Measurements from ENCODE around the gene PODXL2.
"Not testable (repeated sequence)": the region's sequence is repeated elsewhere in the genome, so short reads cannot be mapped to it uniquely, and the experiment has no call there.

The PODXL2 gene

GRCh38 chr3:127699416-127700300 is 70.7 kb downstream of the PODXL2 start:
- Histone ChIP-seq H3K9me3 (ENCODE audit: low read length) (no peaks in the 10 kb centered on the region), H3K4me1 (ENCODE audit: insufficient read depth, low read length) (peaks cover 55% of the 10 kb centered on the region), H3K36me3 (ENCODE audit: insufficient read depth, low read length) (no peaks in the 10 kb centered on the region), H3K27ac (ENCODE audit: low read depth, low read length) (no peak overlapping the region), H3K4me3 (ENCODE audit: low read depth in 1 of 2, low read length in 2 of 2) (no peak overlapping the region), H3K27me3 (ENCODE audit: control insufficient read depth in 1 of 2, insufficient read depth in 2 of 2, low read length in 2 of 2) (no peaks in the 10 kb centered on the region), H3K9ac (ENCODE audit: low read length) (no peak overlapping the region)

GRCh38 chr3:127700406-127700805 is 71.4 kb downstream of the PODXL2 start:
- H3K36me3 ChIP-seq (ENCODE audit: insufficient read depth, low read length): no peaks in the 10 kb centered on the region
- H3K9me3 ChIP-seq (ENCODE audit: low read length): no peaks in the 10 kb centered on the region
- H3K4me1 ChIP-seq (ENCODE audit: insufficient read depth, low read length): peaks cover 55% of the 10 kb centered on the region
- no peak overlapping the region for H3K4me3 ChIP-seq (ENCODE audit: low read depth in 1 of 2, low read length in 2 of 2)
- no peak overlapping the region for H3K27ac ChIP-seq (ENCODE audit: low read depth, low read length)
- no peak overlapping the region for H3K9ac ChIP-seq (ENCODE audit: low read length)
- no peaks in the 10 kb centered on the region for H3K27me3 ChIP-seq (ENCODE audit: control insufficient read depth in 1 of 2, insufficient read depth in 2 of 2, low read length in 2 of 2)

GRCh38 chr3:127701280-127701911 is 72.4 kb downstream of the PODXL2 start:
- no peaks in the 10 kb centered on the region for H3K36me3 ChIP-seq (ENCODE audit: insufficient read depth, low read length)

GRCh38 chr3:127702151-127702578 is 73.2 kb downstream of the PODXL2 start:
- H3K9ac ChIP-seq (ENCODE audit: low read length): no peak overlapping the region
- H3K36me3 ChIP-seq (ENCODE audit: insufficient read depth, low read length): no peaks in the 10 kb centered on the region
- H3K4me1 ChIP-seq (ENCODE audit: insufficient read depth, low read length): peaks cover 43% of the 10 kb centered on the region
- no peak overlapping the region for H3K4me3 ChIP-seq (ENCODE audit: low read depth in 1 of 2, low read length in 2 of 2)
- H3K9me3 ChIP-seq (ENCODE audit: low read length): no peaks in the 10 kb centered on the region
- H3K27ac ChIP-seq (ENCODE audit: low read depth, low read length): no peak overlapping the region
- no peaks in the 10 kb centered on the region for H3K27me3 ChIP-seq (ENCODE audit: control insufficient read depth in 1 of 2, insufficient read depth in 2 of 2, low read length in 2 of 2)

More at GRCh38 chr3:127701280-127701911, 72.4 kb downstream of the PODXL2 start:
- Histone ChIP-seq H3K27me3 (ENCODE audit: control insufficient read depth in 1 of 2, insufficient read depth in 2 of 2, low read length in 2 of 2) (no peaks in the 10 kb centered on the region), H3K4me1 (ENCODE audit: insufficient read depth, low read length) (peaks cover 51% of the 10 kb centered on the region), H3K9ac (ENCODE audit: low read length) (no peak overlapping the region), H3K27ac (ENCODE audit: low read depth, low read length) (no peak overlapping the region), H3K9me3 (ENCODE audit: low read length) (no peaks in the 10 kb centered on the region), H3K4me3 (ENCODE audit: low read depth in 1 of 2, low read length in 2 of 2) (no peak overlapping the region)

GRCh38 chr3:127704840-127705239 is 75.9 kb downstream of the PODXL2 start:
- H3K4me1 ChIP-seq (ENCODE audit: insufficient read depth, low read length): peaks cover 40% of the 10 kb centered on the region
- not testable (repeated sequence) for H3K4me3 ChIP-seq (ENCODE audit: low read depth in 1 of 2, low read length in 2 of 2); H3K27me3 ChIP-seq (ENCODE audit: control insufficient read depth in 1 of 2, insufficient read depth in 2 of 2, low read length in 2 of 2); H3K36me3 ChIP-seq (ENCODE audit: insufficient read depth, low read length); H3K9me3 ChIP-seq (ENCODE audit: low read length); H3K9ac ChIP-seq (ENCODE audit: low read length); H3K27ac ChIP-seq (ENCODE audit: low read depth, low read length)

- no peak overlapping the region for H3K9ac ChIP-seq (ENCODE audit: low read length)
- no peaks in the 10 kb centered on the region for H3K9me3 ChIP-seq (ENCODE audit: low read length)
- no peak overlapping the region for H3K4me3 ChIP-seq (ENCODE audit: low read depth in 1 of 2, low read length in 2 of 2)
- H3K4me1 ChIP-seq (ENCODE audit: insufficient read depth, low read length): peaks cover 46% of the 10 kb centered on the region
- no peaks in the 10 kb centered on the region for H3K27me3 ChIP-seq (ENCODE audit: control insufficient read depth in 1 of 2, insufficient read depth in 2 of 2, low read length in 2 of 2)
- H3K36me3 ChIP-seq (ENCODE audit: insufficient read depth, low read length): peaks cover 6% of the 10 kb centered on the region
- H3K27ac ChIP-seq (ENCODE audit: low read depth, low read length): peak overlapping the region; percentile 27
These were observed 77.3 kb downstream of the PODXL2 start for GRCh38 chr3:127706312-127706711.

GRCh38 chr3:127706785-127707351 is 77.9 kb downstream of the PODXL2 start:
- Histone ChIP-seq H3K9ac (ENCODE audit: low read length) (no peak overlapping the region), H3K9me3 (ENCODE audit: low read length) (no peaks in the 10 kb centered on the region), H3K4me1 (ENCODE audit: insufficient read depth, low read length) (peaks cover 44% of the 10 kb centered on the region), H3K4me3 (ENCODE audit: low read depth in 1 of 2, low read length in 2 of 2) (no peak overlapping the region), H3K36me3 (ENCODE audit: insufficient read depth, low read length) (peaks cover 6% of the 10 kb centered on the region), H3K27ac (ENCODE audit: low read depth, low read length) (no peak overlapping the region), H3K27me3 (ENCODE audit: control insufficient read depth in 1 of 2, insufficient read depth in 2 of 2, low read length in 2 of 2) (no peaks in the 10 kb centered on the region)

GRCh38 chr3:127707851-127708411 is 78.9 kb downstream of the PODXL2 start:
- peaks cover 6% of the 10 kb centered on the region for H3K36me3 ChIP-seq (ENCODE audit: insufficient read depth, low read length)
- H3K4me1 ChIP-seq (ENCODE audit: insufficient read depth, low read length): peaks cover 41% of the 10 kb centered on the region
- H3K4me3 ChIP-seq (ENCODE audit: low read depth in 1 of 2, low read length in 2 of 2): no peak overlapping the region
- peak overlapping the region; percentile 70 for H3K27ac ChIP-seq (ENCODE audit: low read depth, low read length)
- no peak overlapping the region for H3K9ac ChIP-seq (ENCODE audit: low read length)
- H3K27me3 ChIP-seq (ENCODE audit: control insufficient read depth in 1 of 2, insufficient read depth in 2 of 2, low read length in 2 of 2): no peaks in the 10 kb centered on the region
- H3K9me3 ChIP-seq (ENCODE audit: low read length): no peaks in the 10 kb centered on the region

GRCh38 chr3:127708837-127709236 is 79.9 kb downstream of the PODXL2 start:
- peaks cover 6% of the 10 kb centered on the region for H3K36me3 ChIP-seq (ENCODE audit: insufficient read depth, low read length)
- H3K27ac ChIP-seq (ENCODE audit: low read depth, low read length): peak overlapping the region; percentile 4
- peaks cover 44% of the 10 kb centered on the region for H3K4me1 ChIP-seq (ENCODE audit: insufficient read depth, low read length)
- H3K27me3 ChIP-seq (ENCODE audit: control insufficient read depth in 1 of 2, insufficient read depth in 2 of 2, low read length in 2 of 2): no peaks in the 10 kb centered on the region
- no peak overlapping the region for H3K4me3 ChIP-seq (ENCODE audit: low read depth in 1 of 2, low read length in 2 of 2)
- no peak overlapping the region for H3K9ac ChIP-seq (ENCODE audit: low read length)
- H3K9me3 ChIP-seq (ENCODE audit: low read length): no peaks in the 10 kb centered on the region

- Histone ChIP-seq H3K4me1 (ENCODE audit: insufficient read depth, low read length) (peaks cover 44% of the 10 kb centered on the region), H3K27ac (ENCODE audit: low read depth, low read length) (no peak overlapping the region), H3K27me3 (ENCODE audit: control insufficient read depth in 1 of 2, insufficient read depth in 2 of 2, low read length in 2 of 2) (no peaks in the 10 kb centered on the region), H3K9ac (ENCODE audit: low read length) (no peak overlapping the region), H3K9me3 (ENCODE audit: low read length) (no peaks in the 10 kb centered on the region), H3K4me3 (ENCODE audit: low read depth in 1 of 2, low read length in 2 of 2) (no peak overlapping the region), H3K36me3 (ENCODE audit: insufficient read depth, low read length) (peaks cover 6% of the 10 kb centered on the region)
These were observed 80.5 kb downstream of the PODXL2 start for GRCh38 chr3:127709320-127710060.
